Measurements from ENCODE around the gene PKN1. TPM values are rescaled to one million over a fixed set of nuclear protein-coding genes. Genes with fewer than 3 reads are reported as not detected.
"Not testable (repeated sequence)": the region's sequence is repeated elsewhere in the genome, so short reads cannot be mapped to it uniquely, and the experiment has no call there.

The PKN1 gene
- total RNA-seq, 2 experiments from 2014 or later = 238 to 242 TPM

GRCh38 chr19:14440049-14440448, 6.9 kb downstream of the PKN1 start:
- peak; percentile 87 for DNase-seq
- CTCF ChIA-PET = interaction anchor here (1.4 kb wide), 1 partner anchor 16 kb away, joined by 3 read pairs; no protein-coding TSS in a partner anchor
- Mint-ChIP-seq H3K9me3 (no peaks in the 10 kb centered on the region), H3K4me1 (peaks cover 44% of the 10 kb centered on the region), H3K36me3 (ENCODE audit: low read depth) (peaks cover 40% of the 10 kb centered on the region), H3K27ac (peak overlapping the region; percentile 80), H3K4me3 (peak overlapping the region; percentile 92), H3K27me3 (no peaks in the 10 kb centered on the region)
- POLR2A ChIA-PET = no interaction called here

- peaks cover 41% of the 10 kb centered on the region for H3K4me1 Mint-ChIP-seq
- no peaks in the 10 kb centered on the region for H3K27me3 Mint-ChIP-seq
- peak overlapping the region; percentile 79 for H3K27ac Mint-ChIP-seq
- POLR2A ChIA-PET = no interaction called here
- CTCF ChIA-PET = interaction anchor here (0.8 to 1.4 kb wide), 3 partner anchors 17 to 45 kb away, joined by 3 to 4 read pairs (median 4); no protein-coding TSS in a partner anchor
- no peaks in the 10 kb centered on the region for H3K9me3 Mint-ChIP-seq
- no peak for DNase-seq
- peaks cover 45% of the 10 kb centered on the region for H3K36me3 Mint-ChIP-seq (ENCODE audit: low read depth)
- peak overlapping the region; percentile 92 for H3K4me3 Mint-ChIP-seq
Observed at GRCh38 chr19:14441041-14441938, 8.2 kb downstream of the PKN1 start.

GRCh38 chr19:14442891-14443631, 10.0 kb downstream of the PKN1 start:
- H3K27ac Mint-ChIP-seq = no peak overlapping the region
- ChIA-PET CTCF (interaction anchor here (0.8 kb wide), 1 partner anchor 23 kb away, joined by 3 read pairs; no protein-coding TSS in a partner anchor), POLR2A (no interaction called here)
- H3K4me1 Mint-ChIP-seq = peaks cover 33% of the 10 kb centered on the region
- no peak overlapping the region for H3K4me3 Mint-ChIP-seq
- H3K27me3 Mint-ChIP-seq = no peaks in the 10 kb centered on the region
- H3K36me3 Mint-ChIP-seq (ENCODE audit: low read depth) = peaks cover 55% of the 10 kb centered on the region
- no peaks in the 10 kb centered on the region for H3K9me3 Mint-ChIP-seq
- DNase-seq = no peak

GRCh38 chr19:14443632-14444216, 10.6 kb downstream of the PKN1 start:
- no peak for DNase-seq
- no peaks in the 10 kb centered on the region for H3K27me3 Mint-ChIP-seq
- ChIA-PET CTCF (interaction anchor here (0.8 kb wide), 1 partner anchor 23 kb away, joined by 3 read pairs; no protein-coding TSS in a partner anchor), POLR2A (no interaction called here)
- H3K36me3 Mint-ChIP-seq (ENCODE audit: low read depth) = peaks cover 60% of the 10 kb centered on the region
- no peak overlapping the region for H3K27ac Mint-ChIP-seq
- H3K9me3 Mint-ChIP-seq = no peaks in the 10 kb centered on the region
- H3K4me1 Mint-ChIP-seq = peaks cover 33% of the 10 kb centered on the region
- H3K4me3 Mint-ChIP-seq = no peak overlapping the region

GRCh38 chr19:14446336-14447036, 13.4 kb downstream of the PKN1 start:
- CTCF ChIA-PET = interaction anchor here (0.6 to 1.3 kb wide), 2 partner anchors 8 to 36 kb away, joined by 3 read pairs; no protein-coding TSS in a partner anchor
- H3K36me3 Mint-ChIP-seq (ENCODE audit: low read depth) = peaks cover 70% of the 10 kb centered on the region
- peaks cover 23% of the 10 kb centered on the region for H3K4me1 Mint-ChIP-seq
- DNase-seq = no peak
- no peak overlapping the region for H3K4me3 Mint-ChIP-seq
- no peak overlapping the region for H3K27ac Mint-ChIP-seq
- H3K27me3 Mint-ChIP-seq = no peaks in the 10 kb centered on the region
- POLR2A ChIA-PET = no interaction called here
- no peaks in the 10 kb centered on the region for H3K9me3 Mint-ChIP-seq

- Mint-ChIP-seq H3K27ac (no peak overlapping the region), H3K4me1 (peaks cover 14% of the 10 kb centered on the region), H3K9me3 (no peaks in the 10 kb centered on the region), H3K4me3 (no peak overlapping the region), H3K36me3 (ENCODE audit: low read depth) (peaks cover 54% of the 10 kb centered on the region), H3K27me3 (no peaks in the 10 kb centered on the region)
- CTCF ChIA-PET = no interaction called here
- DNase-seq = no peak
- POLR2A ChIA-PET = no interaction called here
Observed at GRCh38 chr19:14449321-14449720, 16.2 kb downstream of the PKN1 start.

GRCh38 chr19:14450168-14450874, 17.2 kb downstream of the PKN1 start:
- ChIA-PET CTCF (interaction anchor here (0.9 to 1.0 kb wide), 2 partner anchors 18 to 30 kb away, joined by 3 to 4 read pairs; partner anchors contain the start of gene PKN1), POLR2A (no interaction called here)

GRCh38 chr19:14450876-14451275, 17.8 kb downstream of the PKN1 start:
- POLR2A ChIA-PET = no interaction called here
- H3K9me3 Mint-ChIP-seq = no peaks in the 10 kb centered on the region
- CTCF ChIA-PET = interaction anchor here (1.0 kb wide), 1 partner anchor 18 kb away, joined by 3 read pairs; the partner anchor contains the start of gene PKN1
- peaks cover 57% of the 10 kb centered on the region for H3K36me3 Mint-ChIP-seq (ENCODE audit: low read depth)
- H3K27me3 Mint-ChIP-seq = no peaks in the 10 kb centered on the region
- no peak for DNase-seq
- no peak overlapping the region for H3K27ac Mint-ChIP-seq
- H3K4me3 Mint-ChIP-seq = no peak overlapping the region
- H3K4me1 Mint-ChIP-seq = peaks cover 14% of the 10 kb centered on the region

More at GRCh38 chr19:14450168-14450874, 17.2 kb downstream of the PKN1 start:
- Mint-ChIP-seq H3K27ac (peak overlapping the region; percentile 31), H3K27me3 (no peaks in the 10 kb centered on the region), H3K4me3 (no peak overlapping the region), H3K36me3 (ENCODE audit: low read depth) (peaks cover 55% of the 10 kb centered on the region), H3K9me3 (no peaks in the 10 kb centered on the region), H3K4me1 (peaks cover 13% of the 10 kb centered on the region)
- DNase-seq = peak; percentile 77

GRCh38 chr19:14452303-14452702, 19.2 kb downstream of the PKN1 start:
- CTCF ChIA-PET, H3K4me3 Mint-ChIP-seq, POLR2A ChIA-PET, H3K27ac Mint-ChIP-seq, H3K9me3 Mint-ChIP-seq, DNase-seq, H3K27me3 Mint-ChIP-seq: not testable (repeated sequence)
- Mint-ChIP-seq H3K4me1 (peaks cover 15% of the 10 kb centered on the region), H3K36me3 (ENCODE audit: low read depth) (peaks cover 46% of the 10 kb centered on the region)

GRCh38 chr19:14459703-14460102, 26.6 kb downstream of the PKN1 start:
- Mint-ChIP-seq H3K27me3 (no peaks in the 10 kb centered on the region), H3K36me3 (ENCODE audit: low read depth) (peaks cover 52% of the 10 kb centered on the region)

GRCh38 chr19:14460935-14461334, 27.8 kb downstream of the PKN1 start:
- no peak overlapping the region for H3K27ac Mint-ChIP-seq
- H3K4me3 Mint-ChIP-seq = no peak overlapping the region
- no peak for DNase-seq
- H3K36me3 Mint-ChIP-seq (ENCODE audit: low read depth) = peaks cover 53% of the 10 kb centered on the region
- ChIA-PET CTCF (interaction anchor here (0.6 to 2.1 kb wide), 4 partner anchors 11 to 43 kb away, joined by 3 to 5 read pairs (median 4); no protein-coding TSS in a partner anchor), POLR2A (no interaction called here)
- no peaks in the 10 kb centered on the region for H3K27me3 Mint-ChIP-seq
- no peaks in the 10 kb centered on the region for H3K9me3 Mint-ChIP-seq
- peaks cover 6% of the 10 kb centered on the region for H3K4me1 Mint-ChIP-seq

More at GRCh38 chr19:14459703-14460102, 26.6 kb downstream of the PKN1 start:
- H3K27ac Mint-ChIP-seq = no peak overlapping the region
- CTCF ChIA-PET = interaction anchor here (1.0 to 2.5 kb wide), 3 partner anchors 8 to 20 kb away, joined by 3 to 10 read pairs (median 3); no protein-coding TSS in a partner anchor
- H3K4me1 Mint-ChIP-seq = peaks cover 7% of the 10 kb centered on the region
- H3K4me3 Mint-ChIP-seq = no peak overlapping the region
- POLR2A ChIA-PET = no interaction called here
- no peak for DNase-seq
- no peaks in the 10 kb centered on the region for H3K9me3 Mint-ChIP-seq

All from activated CD4-positive, alpha-beta T cell treated with anti-CD3 and anti-CD28 coated beads, Interleukin-2, amount 10 ng/mL, durations not matched to agents 7 days and 5 days (primary cell).